Fibroblast of lung (primary cell): ENCODE results near the gene TENM3.

Source experiments
- EZH2 ChIP-seq: IDR thresholded peaks from 2 replicates; pipeline ENCODE4 v1.5.1; 2012; ENCODE audit warnings: low read length, control low read depth, mild to moderate bottlenecking; ENCODE audit errors: missing control alignments
- TF ChIP-seq, protein P1 (sequence below), 2 donors: IDR thresholded peaks in 1 of 2; conservative IDR thresholded peaks in 1 of 2; 1 replicate in 1 of 2; 2 replicates in 1 of 2; pipeline ENCODE4 v1.5.1; 2011 to 2012; ENCODE audit warnings: low read length in 2 of 2, control low read depth in 1 of 2, inconsistent platforms in 1 of 2, low read depth in 1 of 2, mild to moderate bottlenecking in 1 of 2

DNA sequence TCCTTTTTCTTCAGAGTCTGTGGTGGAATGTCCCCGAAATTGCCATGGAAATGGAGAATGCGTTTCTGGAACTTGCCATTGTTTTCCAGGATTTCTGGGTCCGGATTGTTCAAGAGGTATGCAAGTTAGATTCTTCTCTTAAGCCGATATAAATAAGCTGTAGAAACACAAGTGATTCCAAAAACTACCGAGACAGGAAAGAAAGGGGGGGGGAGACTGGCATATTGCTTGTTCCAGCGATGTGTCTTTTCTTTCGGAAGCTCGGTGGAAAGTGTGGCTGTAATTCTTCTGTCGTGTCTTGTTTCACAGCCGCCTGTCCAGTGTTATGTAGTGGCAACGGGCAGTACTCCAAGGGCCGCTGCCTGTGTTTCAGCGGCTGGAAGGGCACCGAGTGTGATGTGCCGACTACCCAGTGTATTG lies 437.0 kb downstream of the TENM3 start:
- TF ChIP-seq, protein P1, sequence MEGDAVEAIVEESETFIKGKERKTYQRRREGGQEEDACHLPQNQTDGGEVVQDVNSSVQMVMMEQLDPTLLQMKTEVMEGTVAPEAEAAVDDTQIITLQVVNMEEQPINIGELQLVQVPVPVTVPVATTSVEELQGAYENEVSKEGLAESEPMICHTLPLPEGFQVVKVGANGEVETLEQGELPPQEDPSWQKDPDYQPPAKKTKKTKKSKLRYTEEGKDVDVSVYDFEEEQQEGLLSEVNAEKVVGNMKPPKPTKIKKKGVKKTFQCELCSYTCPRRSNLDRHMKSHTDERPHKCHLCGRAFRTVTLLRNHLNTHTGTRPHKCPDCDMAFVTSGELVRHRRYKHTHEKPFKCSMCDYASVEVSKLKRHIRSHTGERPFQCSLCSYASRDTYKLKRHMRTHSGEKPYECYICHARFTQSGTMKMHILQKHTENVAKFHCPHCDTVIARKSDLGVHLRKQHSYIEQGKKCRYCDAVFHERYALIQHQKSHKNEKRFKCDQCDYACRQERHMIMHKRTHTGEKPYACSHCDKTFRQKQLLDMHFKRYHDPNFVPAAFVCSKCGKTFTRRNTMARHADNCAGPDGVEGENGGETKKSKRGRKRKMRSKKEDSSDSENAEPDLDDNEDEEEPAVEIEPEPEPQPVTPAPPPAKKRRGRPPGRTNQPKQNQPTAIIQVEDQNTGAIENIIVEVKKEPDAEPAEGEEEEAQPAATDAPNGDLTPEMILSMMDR (conservative IDR thresholded peaks at IDR 0.05 in 1 of 2, IDR thresholded peaks at IDR 0.05 in 1 of 2; ENCODE audit: low read depth in 1 of 2, low read length in 2 of 2): no peak
- TF ChIP-seq EZH2: no peak
